IMR-90 (cell line): ENCODE measurements around the gene CFAP97.

Source experiments
- CTCF ChIP-seq: conservative IDR thresholded peaks from 2 replicates; pipeline ENCODE4 v1.5.1; 2012; ENCODE audit warnings: mild to moderate bottlenecking, low read depth, low read length, improper control_type of control experiment
- NFE2L2 ChIP-seq: fragments of 150-350 bp; IDR thresholded peaks from 2 replicates; pipeline ENCODE4 v1.6.1; 2016; ENCODE audit warnings: low read depth, mild to moderate bottlenecking, low read length
- POLR2A ChIP-seq: IDR thresholded peaks from 2 replicates; pipeline ENCODE4 v1.6.1; 2012; ENCODE audit warnings: mild to moderate bottlenecking, low read depth, low read length
- RAD21 ChIP-seq: IDR thresholded peaks from 2 replicates; pipeline ENCODE4 v1.6.1; 2012; ENCODE audit warnings: low read length, improper control_type of control experiment
- RCOR1 ChIP-seq: IDR thresholded peaks from 2 replicates; pipeline ENCODE4 v1.6.1; 2012; ENCODE audit warnings: mild to moderate bottlenecking, low read length, improper control_type of control experiment; ENCODE audit not compliant: insufficient replicate concordance
- RFX5 ChIP-seq: IDR thresholded peaks from 2 replicates; pipeline ENCODE4 v1.8.0; 2012; ENCODE audit warnings: low read depth, mild to moderate bottlenecking, low read length, moderate library complexity
- TF ChIP-seq, protein P1 (sequence below): fragments of 150-350 bp; IDR thresholded peaks from 2 replicates; pipeline ENCODE4 v1.6.1; 2016; ENCODE audit warnings: low read depth, mild to moderate bottlenecking, low read length, moderate library complexity, borderline replicate concordance

GRCh38 chr4:185109736-185110135 is 94.1 kb downstream of the CFAP97 start:
- TF ChIP-seq CTCF (no peak), POLR2A (no peak), RCOR1 (no peak), NFE2L2 (no peak), RFX5 (no peak), RAD21 (no peak)
- TF ChIP-seq, protein P1, sequence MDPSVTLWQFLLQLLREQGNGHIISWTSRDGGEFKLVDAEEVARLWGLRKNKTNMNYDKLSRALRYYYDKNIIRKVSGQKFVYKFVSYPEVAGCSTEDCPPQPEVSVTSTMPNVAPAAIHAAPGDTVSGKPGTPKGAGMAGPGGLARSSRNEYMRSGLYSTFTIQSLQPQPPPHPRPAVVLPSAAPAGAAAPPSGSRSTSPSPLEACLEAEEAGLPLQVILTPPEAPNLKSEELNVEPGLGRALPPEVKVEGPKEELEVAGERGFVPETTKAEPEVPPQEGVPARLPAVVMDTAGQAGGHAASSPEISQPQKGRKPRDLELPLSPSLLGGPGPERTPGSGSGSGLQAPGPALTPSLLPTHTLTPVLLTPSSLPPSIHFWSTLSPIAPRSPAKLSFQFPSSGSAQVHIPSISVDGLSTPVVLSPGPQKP: no peak
